ENCODE results near the gene COL4A2.

DNA sequence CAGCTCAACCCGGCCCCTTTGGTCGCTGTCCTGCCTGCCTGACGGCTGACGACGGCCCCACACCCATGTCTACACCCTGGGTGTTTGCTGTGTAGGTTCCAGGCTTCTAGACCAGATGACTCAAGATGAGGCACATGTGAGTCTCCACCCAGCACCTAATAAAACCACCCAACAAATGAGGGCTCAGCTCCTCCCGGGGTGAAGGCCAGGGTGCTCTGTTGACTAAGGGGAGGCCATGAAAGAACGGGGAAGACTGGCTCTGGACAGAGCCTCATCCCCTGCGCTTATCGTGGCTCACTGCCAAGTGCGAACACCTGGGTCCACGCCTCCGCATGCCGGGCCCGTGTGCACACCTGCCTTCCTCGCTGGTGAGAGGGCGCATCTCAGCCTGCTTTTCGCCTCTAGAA is 39.6 kb downstream of the COL4A2 start:
- TF ChIP-seq POLR2A (IDR thresholded peaks at IDR 0.05; ENCODE audit: low read depth, low read length) (no peak), POLR2AphosphoS5 (IDR thresholded peaks at IDR 0.05; ENCODE audit: low read depth, low read length) (no peak)
